Measurements from ENCODE around the gene IGFBP3.

- TF ChIP-seq, protein P1, sequence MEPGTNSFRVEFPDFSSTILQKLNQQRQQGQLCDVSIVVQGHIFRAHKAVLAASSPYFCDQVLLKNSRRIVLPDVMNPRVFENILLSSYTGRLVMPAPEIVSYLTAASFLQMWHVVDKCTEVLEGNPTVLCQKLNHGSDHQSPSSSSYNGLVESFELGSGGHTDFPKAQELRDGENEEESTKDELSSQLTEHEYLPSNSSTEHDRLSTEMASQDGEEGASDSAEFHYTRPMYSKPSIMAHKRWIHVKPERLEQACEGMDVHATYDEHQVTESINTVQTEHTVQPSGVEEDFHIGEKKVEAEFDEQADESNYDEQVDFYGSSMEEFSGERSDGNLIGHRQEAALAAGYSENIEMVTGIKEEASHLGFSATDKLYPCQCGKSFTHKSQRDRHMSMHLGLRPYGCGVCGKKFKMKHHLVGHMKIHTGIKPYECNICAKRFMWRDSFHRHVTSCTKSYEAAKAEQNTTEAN (CRISPR knock-in tag; IDR thresholded peaks at IDR 0.05), result no peak
- TF ChIP-seq MAFK (IDR thresholded peaks at IDR 0.05; ENCODE audit: low read length), result no peak
- TF ChIP-seq DDX20 (tag; IDR thresholded peaks at IDR 0.05; ENCODE audit: low read depth), result no peak
Measured at GRCh38 chr7:45863715-45864114, 57.4 kb downstream of the IGFBP3 start.
